Esophagus squamous epithelium (tissue), 4 donors: ENCODE results near the gene CRHR1.

Experiments used
- POLR2A ChIP-seq, 4 donors: fragments of 450-650 bp; IDR thresholded peaks; one replicate each; pipeline ENCODE4 v1.6.1; 2017; ENCODE audit warnings: antibody characterized with exemption in 4 of 4, mild to moderate bottlenecking in 4 of 4, moderate library complexity in 3 of 4
- TF ChIP-seq, protein P1 (sequence below), 6 experiments: fragments of 450-650 bp in 4 of 6; fragments of 200-600 bp in 2 of 6; sonication (generic) in 2 of 6; IDR thresholded peaks; one replicate each; pipeline ENCODE4 v1.5.1; 2016 to 2019; ENCODE audit warnings: antibody characterized with exemption in 6 of 6, mild to moderate bottlenecking in 4 of 6, moderate library complexity in 4 of 6

DNA sequence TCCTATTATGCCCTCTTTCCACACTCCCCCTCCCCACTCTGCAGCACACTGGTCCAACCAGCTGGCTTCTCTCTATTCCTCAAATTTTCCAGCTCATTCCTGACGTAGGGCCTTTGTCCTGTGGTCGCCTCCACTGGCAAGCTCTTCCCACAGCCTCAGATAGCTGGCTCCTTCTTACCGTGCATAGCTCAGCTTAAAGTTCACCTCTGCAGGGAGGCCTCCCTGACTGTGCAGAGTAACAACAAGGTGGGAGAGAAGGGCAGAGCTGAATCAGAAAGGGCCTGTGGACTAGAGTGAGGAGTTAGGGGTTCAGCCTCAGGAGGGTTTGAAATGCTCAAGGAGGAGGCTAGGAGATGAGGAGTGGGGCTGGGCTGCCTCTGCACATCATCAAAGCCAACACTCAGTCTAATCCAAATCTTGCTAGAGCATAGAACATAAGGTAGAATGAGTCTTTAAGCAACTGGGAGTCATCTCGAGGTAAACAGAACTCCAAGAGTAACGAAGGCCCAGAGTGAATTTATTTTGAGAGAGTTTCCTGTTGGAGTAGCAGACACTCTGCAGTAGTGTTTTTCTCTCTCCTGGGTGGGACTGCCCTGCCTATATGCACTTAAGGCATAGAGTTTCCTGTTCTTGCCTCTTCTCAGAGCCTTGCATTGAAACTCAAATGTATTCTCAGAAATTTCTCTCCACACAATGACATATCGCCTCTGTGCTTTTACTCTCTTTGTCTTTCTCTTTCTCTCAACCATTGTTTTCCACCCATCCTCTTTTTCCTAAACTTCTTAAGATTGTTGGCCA lies 79.9 kb downstream of the CRHR1 start:
- TF ChIP-seq, protein P1, sequence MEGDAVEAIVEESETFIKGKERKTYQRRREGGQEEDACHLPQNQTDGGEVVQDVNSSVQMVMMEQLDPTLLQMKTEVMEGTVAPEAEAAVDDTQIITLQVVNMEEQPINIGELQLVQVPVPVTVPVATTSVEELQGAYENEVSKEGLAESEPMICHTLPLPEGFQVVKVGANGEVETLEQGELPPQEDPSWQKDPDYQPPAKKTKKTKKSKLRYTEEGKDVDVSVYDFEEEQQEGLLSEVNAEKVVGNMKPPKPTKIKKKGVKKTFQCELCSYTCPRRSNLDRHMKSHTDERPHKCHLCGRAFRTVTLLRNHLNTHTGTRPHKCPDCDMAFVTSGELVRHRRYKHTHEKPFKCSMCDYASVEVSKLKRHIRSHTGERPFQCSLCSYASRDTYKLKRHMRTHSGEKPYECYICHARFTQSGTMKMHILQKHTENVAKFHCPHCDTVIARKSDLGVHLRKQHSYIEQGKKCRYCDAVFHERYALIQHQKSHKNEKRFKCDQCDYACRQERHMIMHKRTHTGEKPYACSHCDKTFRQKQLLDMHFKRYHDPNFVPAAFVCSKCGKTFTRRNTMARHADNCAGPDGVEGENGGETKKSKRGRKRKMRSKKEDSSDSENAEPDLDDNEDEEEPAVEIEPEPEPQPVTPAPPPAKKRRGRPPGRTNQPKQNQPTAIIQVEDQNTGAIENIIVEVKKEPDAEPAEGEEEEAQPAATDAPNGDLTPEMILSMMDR (IDR thresholded peaks at IDR 0.05), result no peak
- TF ChIP-seq POLR2A (IDR thresholded peaks at IDR 0.05), result no peak
